Ishikawa (cell line): ENCODE data around the gene GRM7.

ENCODE experiments used
- CEBPB ChIP-seq: IDR thresholded peaks from 2 replicates; pipeline ENCODE4 v1.6.1; 2012
- CREB1 ChIP-seq: IDR thresholded peaks from 2 replicates; pipeline ENCODE4 v1.6.1; 2012; ENCODE audit warnings: low read depth
- EGR1 ChIP-seq: IDR thresholded peaks from 2 replicates; pipeline ENCODE4 v1.6.1; 2012
- EP300 ChIP-seq: IDR thresholded peaks from 2 replicates; pipeline ENCODE4 v1.6.1; 2012; ENCODE audit warnings: borderline replicate concordance
- FOXM1 ChIP-seq: IDR thresholded peaks from 2 replicates; pipeline ENCODE4 v1.6.1; 2012; ENCODE audit warnings: low read depth, borderline replicate concordance
- MAX ChIP-seq: IDR thresholded peaks from 2 replicates; pipeline ENCODE4 v1.6.1; 2012
- NFIC ChIP-seq: IDR thresholded peaks from 2 replicates; pipeline ENCODE4 v1.6.1; 2012
- RAD21 ChIP-seq: IDR thresholded peaks from 2 replicates; pipeline ENCODE4 v1.6.1; 2012; ENCODE audit warnings: low read depth
- REST ChIP-seq: IDR thresholded peaks from 2 replicates; pipeline ENCODE4 v1.6.1; 2012; ENCODE audit warnings: low read depth, mild to moderate bottlenecking
- TAF1 ChIP-seq: IDR thresholded peaks from 2 replicates; pipeline ENCODE4 v1.6.1; 2012; ENCODE audit warnings: low read depth, mild to moderate bottlenecking
- TCF12 ChIP-seq: IDR thresholded peaks from 2 replicates; pipeline ENCODE4 v1.6.1; 2012; ENCODE audit warnings: low read depth
- TEAD4 ChIP-seq: IDR thresholded peaks from 2 replicates; pipeline ENCODE4 v1.6.1; 2012
- USF1 ChIP-seq: IDR thresholded peaks from 2 replicates; pipeline ENCODE4 v1.6.1; 2012
- YY1 ChIP-seq: IDR thresholded peaks from 2 replicates; pipeline ENCODE4 v1.6.1; 2012; ENCODE audit warnings: low read depth
- ZBTB7A ChIP-seq: IDR thresholded peaks from 2 replicates; pipeline ENCODE4 v1.6.1; 2012; ENCODE audit warnings: low read depth

GRM7 gene

GRCh38 chr3:7520593-7520992, 659.7 kb downstream of the GRM7 start:
- no peak for TF ChIP-seq TAF1
- TF ChIP-seq FOXM1 = no peak
- no peak for TF ChIP-seq NFIC
- TF ChIP-seq CREB1 = no peak
- no peak for TF ChIP-seq TCF12
- no peak for TF ChIP-seq MAX
- no peak for TF ChIP-seq EP300
- no peak for TF ChIP-seq ZBTB7A
- no peak for TF ChIP-seq REST
- no peak for TF ChIP-seq EGR1
- no peak for TF ChIP-seq USF1
- no peak for TF ChIP-seq TEAD4
- no peak for TF ChIP-seq RAD21
- TF ChIP-seq YY1 = no peak

- no peak for TF ChIP-seq MAX
- TF ChIP-seq CEBPB = no peak
- no peak for TF ChIP-seq EGR1
Observed at GRCh38 chr3:7536510-7536909, 675.6 kb downstream of the GRM7 start.

- TF ChIP-seq EGR1 (no peak), TEAD4 (no peak)
Observed at GRCh38 chr3:7536921-7537320, 676.0 kb downstream of the GRM7 start.

- TF ChIP-seq RAD21 (no peak), MAX (no peak), FOXM1 (no peak), CREB1 (no peak), TCF12 (no peak)
Observed at GRCh38 chr3:7543294-7543880, 682.5 kb downstream of the GRM7 start.

GRCh38 chr3:7545334-7545733, 684.4 kb downstream of the GRM7 start:
- TF ChIP-seq MAX (no peak), REST (no peak), NFIC (no peak), RAD21 (no peak), TEAD4 (no peak), EGR1 (no peak), ZBTB7A (no peak), TCF12 (no peak), YY1 (no peak), EP300 (no peak), CEBPB (no peak), FOXM1 (no peak)

GRCh38 chr3:7546253-7546652, 685.3 kb downstream of the GRM7 start:
- TF ChIP-seq CREB1 = no peak
- no peak for TF ChIP-seq NFIC
- TF ChIP-seq RAD21 = no peak
- no peak for TF ChIP-seq EGR1
- no peak for TF ChIP-seq REST
- no peak for TF ChIP-seq MAX
- TF ChIP-seq TCF12 = no peak
- no peak for TF ChIP-seq TEAD4
